ENCODE measurements around the gene CTPS1.

DNA sequence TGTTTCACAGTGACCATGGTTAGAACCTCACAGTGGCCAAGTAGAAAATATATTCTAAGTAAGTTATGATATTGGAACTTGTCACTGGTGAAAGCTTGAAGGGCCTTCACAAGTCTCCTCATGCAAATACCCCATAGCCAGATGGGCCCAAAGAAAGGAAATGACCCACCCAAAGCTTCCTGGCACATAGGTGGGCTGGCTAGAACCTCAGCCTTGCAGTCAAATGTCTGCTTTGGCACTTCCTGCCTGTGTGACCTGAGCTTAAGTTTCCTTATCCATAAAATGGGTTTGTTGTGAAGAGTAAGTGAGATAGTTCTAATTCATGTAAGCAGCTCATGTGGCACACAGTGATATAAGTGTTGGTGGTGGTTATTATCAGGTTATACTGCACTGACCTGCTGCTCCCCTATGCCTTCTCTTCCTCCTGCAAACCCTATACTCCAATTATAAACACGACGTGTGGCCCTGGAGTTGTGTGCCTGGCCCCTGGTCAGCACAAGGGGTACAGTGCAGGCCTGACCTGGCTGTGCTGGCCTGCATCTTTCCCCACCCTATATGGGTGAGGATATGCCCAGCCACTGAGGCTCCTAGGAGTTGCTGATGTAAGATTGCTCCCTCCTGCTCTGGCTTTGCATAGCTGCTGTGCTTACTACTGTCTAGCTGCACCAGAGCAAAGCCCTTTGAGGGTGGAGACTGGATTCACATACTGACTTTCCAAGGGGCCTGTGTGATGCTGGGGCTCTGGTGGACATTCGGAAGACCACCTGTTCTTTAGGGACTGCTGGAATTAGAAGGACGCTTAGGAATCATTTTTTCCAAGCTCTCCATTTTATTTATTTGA lies 46.7 kb downstream of the CTPS1 start:
- TF ChIP-seq, protein P1, sequence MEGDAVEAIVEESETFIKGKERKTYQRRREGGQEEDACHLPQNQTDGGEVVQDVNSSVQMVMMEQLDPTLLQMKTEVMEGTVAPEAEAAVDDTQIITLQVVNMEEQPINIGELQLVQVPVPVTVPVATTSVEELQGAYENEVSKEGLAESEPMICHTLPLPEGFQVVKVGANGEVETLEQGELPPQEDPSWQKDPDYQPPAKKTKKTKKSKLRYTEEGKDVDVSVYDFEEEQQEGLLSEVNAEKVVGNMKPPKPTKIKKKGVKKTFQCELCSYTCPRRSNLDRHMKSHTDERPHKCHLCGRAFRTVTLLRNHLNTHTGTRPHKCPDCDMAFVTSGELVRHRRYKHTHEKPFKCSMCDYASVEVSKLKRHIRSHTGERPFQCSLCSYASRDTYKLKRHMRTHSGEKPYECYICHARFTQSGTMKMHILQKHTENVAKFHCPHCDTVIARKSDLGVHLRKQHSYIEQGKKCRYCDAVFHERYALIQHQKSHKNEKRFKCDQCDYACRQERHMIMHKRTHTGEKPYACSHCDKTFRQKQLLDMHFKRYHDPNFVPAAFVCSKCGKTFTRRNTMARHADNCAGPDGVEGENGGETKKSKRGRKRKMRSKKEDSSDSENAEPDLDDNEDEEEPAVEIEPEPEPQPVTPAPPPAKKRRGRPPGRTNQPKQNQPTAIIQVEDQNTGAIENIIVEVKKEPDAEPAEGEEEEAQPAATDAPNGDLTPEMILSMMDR (IDR thresholded peaks at IDR 0.05): no peak
- TF ChIP-seq POLR2AphosphoS5 (IDR thresholded peaks at IDR 0.05) (peak in 2 of 4 donors; percentile 5 to 12), EP300 (IDR thresholded peaks at IDR 0.05) (no peak)
